PFSK-1 (cell line): ENCODE measurements around the gene INPP5J.

Source experiments
- FOXP2 ChIP-seq: optimal IDR thresholded peaks from 2 replicates; pipeline ENCODE3; 2011; ENCODE audit warnings: borderline replicate concordance, control low read depth, inconsistent platforms; ENCODE audit not compliant: insufficient read depth; ENCODE audit errors: extremely low read length, extremely low read depth
- POLR2AphosphoS5 ChIP-seq: IDR thresholded peaks from 2 replicates; pipeline ENCODE4 v1.6.1; 2012; ENCODE audit warnings: low read depth, mild to moderate bottlenecking, control low read depth, low read length, moderate library complexity
- SIN3A ChIP-seq: IDR thresholded peaks from 2 replicates; pipeline ENCODE4 v1.6.1; 2012; ENCODE audit warnings: mild to moderate bottlenecking, low read length, moderate library complexity, borderline replicate concordance; ENCODE audit not compliant: insufficient read depth
- TAF1 ChIP-seq: IDR thresholded peaks from 2 replicates; pipeline ENCODE4 v1.6.1; 2012; ENCODE audit warnings: low read length, control low read depth, borderline replicate concordance; ENCODE audit not compliant: insufficient read depth
- TF ChIP-seq, protein P1 (sequence below), 2 experiments: IDR thresholded peaks; 2 replicates each; pipeline versions ENCODE4 v1.6.1 to v1.8.0; 2011 to 2012; ENCODE audit warnings: low read depth in 2 of 2, low read length in 2 of 2, control low read depth in 1 of 2, inconsistent platforms in 1 of 2, mild to moderate bottlenecking in 1 of 2, moderate library complexity in 1 of 2; ENCODE audit not compliant: insufficient read depth in 1 of 2

Gene INPP5J

DNA sequence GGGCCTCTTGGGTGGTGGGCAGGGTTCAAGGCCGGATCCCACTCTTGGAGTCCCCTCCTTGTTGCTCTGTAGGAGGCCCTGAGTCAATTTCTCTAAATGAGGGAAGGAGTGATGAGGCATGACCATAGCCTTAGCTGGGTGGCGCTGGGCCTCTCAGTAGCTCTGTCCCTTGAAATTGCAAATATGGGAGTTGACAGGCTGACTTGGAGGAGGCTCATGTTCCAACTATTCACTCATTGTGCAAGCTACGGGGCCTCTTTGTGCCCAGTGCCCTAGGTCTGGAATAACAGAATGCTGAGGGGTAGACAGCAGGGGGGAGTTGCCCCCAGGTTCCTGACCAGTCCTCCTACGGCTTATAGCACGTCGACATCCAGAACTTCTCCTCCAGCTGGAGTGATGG, 23.4 kb upstream of the INPP5J start:
- TF ChIP-seq TAF1: no peak
- no peak for TF ChIP-seq FOXP2

DNA sequence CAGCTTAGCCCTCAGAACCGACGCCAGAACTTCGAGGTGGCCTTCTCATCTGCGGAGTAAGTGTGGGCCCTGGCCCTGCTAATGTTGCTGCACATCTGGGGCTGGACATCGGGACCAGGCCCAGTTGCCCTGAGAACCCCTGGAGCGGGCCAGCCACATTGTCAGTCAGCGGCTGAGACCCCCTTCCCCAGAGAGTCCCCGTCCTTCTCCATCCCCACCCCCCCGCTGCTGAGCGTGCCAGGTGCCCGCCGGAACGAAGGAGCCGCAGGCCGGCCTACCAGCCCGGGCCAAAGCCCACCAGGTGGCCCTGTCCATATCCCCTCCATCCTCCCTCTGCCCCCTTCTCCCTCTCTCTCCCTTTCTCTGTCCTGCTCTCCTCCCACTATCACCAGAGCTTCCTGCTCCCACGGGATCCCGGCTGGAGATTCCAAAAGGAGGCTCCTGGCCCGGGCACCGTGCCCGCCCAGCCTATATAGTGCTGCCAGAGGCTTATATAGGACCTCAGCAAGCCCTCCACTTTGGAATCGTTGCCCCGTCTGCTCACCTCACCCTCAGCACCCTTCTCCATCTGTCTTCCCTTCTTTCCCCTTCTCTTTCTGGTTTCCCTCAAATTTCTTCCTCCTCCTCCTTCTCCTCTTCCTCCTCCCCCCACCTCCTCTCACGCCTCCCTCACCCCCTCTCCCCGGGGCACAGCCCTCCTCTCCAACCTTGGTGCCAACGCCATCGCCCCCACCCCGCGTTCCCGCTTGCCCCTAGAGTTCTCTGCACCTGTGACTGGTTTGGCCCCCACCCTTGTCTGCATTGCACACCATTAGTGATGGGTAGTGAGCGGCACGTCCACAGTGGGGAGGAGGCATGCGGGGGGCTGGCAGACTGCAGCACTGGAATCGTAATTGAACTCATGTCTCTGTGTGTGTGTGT, 22.7 kb upstream of the INPP5J start:
- TF ChIP-seq POLR2AphosphoS5 (no peak), FOXP2 (no peak), SIN3A (no peak), TAF1 (no peak)
- TF ChIP-seq, protein P1, sequence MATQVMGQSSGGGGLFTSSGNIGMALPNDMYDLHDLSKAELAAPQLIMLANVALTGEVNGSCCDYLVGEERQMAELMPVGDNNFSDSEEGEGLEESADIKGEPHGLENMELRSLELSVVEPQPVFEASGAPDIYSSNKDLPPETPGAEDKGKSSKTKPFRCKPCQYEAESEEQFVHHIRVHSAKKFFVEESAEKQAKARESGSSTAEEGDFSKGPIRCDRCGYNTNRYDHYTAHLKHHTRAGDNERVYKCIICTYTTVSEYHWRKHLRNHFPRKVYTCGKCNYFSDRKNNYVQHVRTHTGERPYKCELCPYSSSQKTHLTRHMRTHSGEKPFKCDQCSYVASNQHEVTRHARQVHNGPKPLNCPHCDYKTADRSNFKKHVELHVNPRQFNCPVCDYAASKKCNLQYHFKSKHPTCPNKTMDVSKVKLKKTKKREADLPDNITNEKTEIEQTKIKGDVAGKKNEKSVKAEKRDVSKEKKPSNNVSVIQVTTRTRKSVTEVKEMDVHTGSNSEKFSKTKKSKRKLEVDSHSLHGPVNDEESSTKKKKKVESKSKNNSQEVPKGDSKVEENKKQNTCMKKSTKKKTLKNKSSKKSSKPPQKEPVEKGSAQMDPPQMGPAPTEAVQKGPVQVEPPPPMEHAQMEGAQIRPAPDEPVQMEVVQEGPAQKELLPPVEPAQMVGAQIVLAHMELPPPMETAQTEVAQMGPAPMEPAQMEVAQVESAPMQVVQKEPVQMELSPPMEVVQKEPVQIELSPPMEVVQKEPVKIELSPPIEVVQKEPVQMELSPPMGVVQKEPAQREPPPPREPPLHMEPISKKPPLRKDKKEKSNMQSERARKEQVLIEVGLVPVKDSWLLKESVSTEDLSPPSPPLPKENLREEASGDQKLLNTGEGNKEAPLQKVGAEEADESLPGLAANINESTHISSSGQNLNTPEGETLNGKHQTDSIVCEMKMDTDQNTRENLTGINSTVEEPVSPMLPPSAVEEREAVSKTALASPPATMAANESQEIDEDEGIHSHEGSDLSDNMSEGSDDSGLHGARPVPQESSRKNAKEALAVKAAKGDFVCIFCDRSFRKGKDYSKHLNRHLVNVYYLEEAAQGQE (IDR thresholded peaks at IDR 0.05; ENCODE audit: insufficient read depth in 1 of 2, low read depth in 2 of 2, low read length in 2 of 2): no peak

DNA sequence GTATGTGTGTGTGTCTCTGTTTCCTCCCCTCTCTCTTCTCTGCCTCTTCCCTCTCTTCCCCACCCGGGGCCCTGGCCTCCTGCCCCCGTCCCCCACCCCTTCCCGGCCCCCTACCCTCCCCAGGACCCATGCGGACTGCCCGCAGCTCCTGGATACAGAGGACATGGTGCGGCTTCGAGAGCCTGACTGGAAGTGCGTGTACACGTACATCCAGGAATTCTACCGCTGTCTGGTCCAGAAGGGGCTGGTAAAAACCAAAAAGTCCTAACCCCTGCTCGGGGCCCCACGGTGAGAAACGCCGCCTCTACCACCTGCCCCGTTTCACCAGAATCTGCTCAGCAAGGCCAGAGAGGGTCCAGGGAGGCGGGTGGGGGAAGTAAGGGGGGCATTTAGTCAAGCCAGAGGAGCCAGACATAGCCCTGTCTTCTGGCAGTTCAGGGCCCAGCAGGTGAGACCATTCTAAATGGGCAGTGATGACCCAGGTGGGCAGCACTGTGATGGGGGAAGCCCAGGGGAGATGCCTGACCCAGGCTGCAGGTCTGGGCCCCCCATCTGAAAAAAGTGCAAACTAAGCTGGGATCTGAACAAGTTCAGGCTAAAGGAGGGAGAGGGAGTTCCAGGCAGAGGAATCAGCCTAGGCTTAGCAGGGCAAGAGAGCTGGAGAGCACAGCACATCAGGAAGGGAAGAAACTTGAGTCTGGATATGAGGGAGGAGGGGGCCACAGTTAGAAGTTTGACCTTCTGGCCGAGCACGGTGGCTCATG, 21.8 kb upstream of the INPP5J start:
- TF ChIP-seq POLR2AphosphoS5 (no peak), TAF1 (no peak), SIN3A (no peak), FOXP2 (no peak)
- TF ChIP-seq, protein P1 (IDR thresholded peaks at IDR 0.05; ENCODE audit: insufficient read depth in 1 of 2, low read depth in 2 of 2, low read length in 2 of 2): no peak

DNA sequence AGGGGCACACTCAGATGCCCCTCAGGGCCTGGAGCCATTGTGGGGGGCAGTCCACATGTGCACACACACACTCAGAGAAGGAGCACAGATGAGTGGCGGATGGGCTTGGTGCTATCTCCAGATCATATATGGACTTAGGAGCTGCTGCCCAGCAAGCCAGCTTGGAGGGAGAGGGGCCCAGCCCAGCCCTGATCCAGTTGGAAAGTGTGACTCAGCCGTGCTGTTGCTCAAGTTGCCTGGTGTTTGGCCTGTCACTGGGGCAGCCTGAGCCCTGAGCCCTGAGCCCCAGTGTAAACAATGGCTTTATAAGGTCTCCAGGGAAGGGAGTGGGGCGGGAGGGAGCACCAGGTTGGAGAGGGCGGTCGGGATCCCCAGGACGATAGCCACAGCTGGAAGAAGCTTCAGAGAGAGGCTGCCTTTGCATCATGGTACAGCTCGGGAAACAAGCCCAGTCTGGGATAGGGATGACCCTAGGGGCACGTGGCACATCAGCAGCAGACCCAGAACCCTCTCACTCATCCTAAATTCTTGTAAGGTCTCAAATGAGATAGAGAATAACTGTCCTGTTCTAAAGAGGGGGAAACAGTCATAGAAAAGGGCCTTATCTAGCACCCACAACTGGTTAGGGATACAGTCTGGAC, 20.2 kb upstream of the INPP5J start:
- TF ChIP-seq POLR2AphosphoS5: no peak
- TF ChIP-seq, protein P1 (IDR thresholded peaks at IDR 0.05; ENCODE audit: insufficient read depth in 1 of 2, low read depth in 2 of 2, low read length in 2 of 2): no peak
- TF ChIP-seq TAF1: no peak
- no peak for TF ChIP-seq FOXP2
- TF ChIP-seq SIN3A: no peak

DNA sequence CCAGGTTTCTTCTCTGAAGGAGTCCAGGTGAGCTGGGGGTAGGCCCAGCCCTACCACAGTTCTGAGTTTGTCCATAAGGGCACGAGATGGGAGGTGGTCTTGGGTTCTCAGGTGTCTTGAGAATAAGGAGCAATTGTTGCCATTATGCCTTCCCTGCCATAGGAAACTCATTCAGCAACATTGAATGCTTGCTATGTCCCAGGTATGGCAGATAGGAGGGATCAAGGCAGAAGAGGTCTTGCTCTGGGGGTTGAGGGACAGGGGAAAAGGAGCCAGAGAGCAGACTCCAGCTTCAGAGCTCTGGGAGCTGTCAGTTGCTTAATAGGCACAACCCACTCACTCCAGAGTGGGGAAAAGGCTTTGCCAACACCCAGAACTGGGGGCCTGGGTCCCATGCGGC, 19.7 kb upstream of the INPP5J start:
- TF ChIP-seq POLR2AphosphoS5: no peak
- no peak for TF ChIP-seq SIN3A
- TF ChIP-seq FOXP2: no peak
- no peak for TF ChIP-seq TAF1
- TF ChIP-seq, protein P1 (IDR thresholded peaks at IDR 0.05; ENCODE audit: insufficient read depth in 1 of 2, low read depth in 2 of 2, low read length in 2 of 2): no peak
